ENCODE measurements around the gene BLVRA. TPM values are rescaled to one million over a fixed set of nuclear protein-coding genes. Genes with fewer than 3 reads are reported as not detected.

BLVRA gene
- total RNA-seq, 6 donors from 2014 or later = 77.5 to 112 (median 105) TPM

- DNase-seq (no peak), ATAC-seq (ENCODE audit: low FRiP score in 2 of 2) (no peak)
- Histone ChIP-seq H3K9me3 (no peaks in the 10 kb centered on the region), H3K36me3 (no peaks in the 10 kb centered on the region), H3K27ac (peak overlapping the region in 1 of 4 donors; percentile 7), H3K27me3 (no peaks in the 10 kb centered on the region), H3K4me3 (no peak overlapping the region), H3K4me1 (peaks cover 32 to 56% (median 46%) of the 10 kb centered on the region in 4 donors)
- 94 to 100% methylated on average over 1 of the region's 1 CpG for WGBS, 2 donors
- TF ChIP-seq EP300 (IDR thresholded peaks at IDR 0.05) (no peak), CTCF (IDR thresholded peaks at IDR 0.05) (no peak), POLR2AphosphoS5 (IDR thresholded peaks at IDR 0.05) (no peak), POLR2A (IDR thresholded peaks at IDR 0.05) (no peak)
Measured at GRCh38 chr7:43761382-43761781, 2.9 kb downstream of the BLVRA start.

GRCh38 chr7:43761938-43762692, 3.6 kb downstream of the BLVRA start:
- Histone ChIP-seq H3K27me3 (no peaks in the 10 kb centered on the region), H3K4me1 (peaks cover 32 to 53% (median 48%) of the 10 kb centered on the region in 4 donors), H3K9me3 (no peaks in the 10 kb centered on the region), H3K4me3 (no peak overlapping the region), H3K36me3 (peaks cover 0 to under 1% (median 0%) of the 10 kb centered on the region in 4 donors), H3K27ac (peak overlapping the region in 2 of 4 donors; percentile 73 to 85)
- ATAC-seq (ENCODE audit: low FRiP score in 2 of 2) (no peak), DNase-seq (peak in 1 of 2 donors; percentile 41)
- peak in 1 of 4 donors; percentile 41 for TF ChIP-seq EP300 (IDR thresholded peaks at IDR 0.05)
- TF ChIP-seq POLR2AphosphoS5 (IDR thresholded peaks at IDR 0.05) = peak in 1 of 2 donors; percentile 29
- no peak for TF ChIP-seq POLR2A (IDR thresholded peaks at IDR 0.05)
- 51 to 67% methylated on average over 5 of the region's 5 CpGs for WGBS, 2 donors

GRCh38 chr7:43763183-43763582, 4.7 kb downstream of the BLVRA start:
- Histone ChIP-seq H3K9me3 (no peaks in the 10 kb centered on the region), H3K36me3 (peaks cover 0 to 2% (median 0%) of the 10 kb centered on the region in 4 donors), H3K27me3 (no peaks in the 10 kb centered on the region), H3K4me1 (peaks cover 32 to 44% (median 41%) of the 10 kb centered on the region in 4 donors), H3K27ac (peak overlapping the region; percentile 36 to 85 (median 75)), H3K4me3 (no peak overlapping the region)
- ATAC-seq (ENCODE audit: low FRiP score in 2 of 2) (no peak), DNase-seq (no peak)
- 84 to 92% methylated on average over 3 of the region's 3 CpGs for WGBS, 2 donors
- TF ChIP-seq POLR2AphosphoS5 (IDR thresholded peaks at IDR 0.05) (no peak), CTCF (IDR thresholded peaks at IDR 0.05) (no peak), POLR2A (IDR thresholded peaks at IDR 0.05) (no peak), EP300 (IDR thresholded peaks at IDR 0.05) (no peak)

GRCh38 chr7:43764039-43764761, 5.7 kb downstream of the BLVRA start:
- Histone ChIP-seq H3K27ac (peak overlapping the region; percentile 54 to 85 (median 75)), H3K4me1 (peaks cover 32 to 46% (median 40%) of the 10 kb centered on the region in 4 donors), H3K4me3 (peak overlapping the region in 2 of 4 donors; percentile 21), H3K9me3 (no peaks in the 10 kb centered on the region), H3K36me3 (peaks cover 0 to 2% (median 0%) of the 10 kb centered on the region in 4 donors), H3K27me3 (no peaks in the 10 kb centered on the region)
- WGBS, 2 donors = 37 to 48% methylated on average over 9 of the region's 9 CpGs
- peak; percentile 80 to 92 for ATAC-seq (ENCODE audit: low FRiP score in 2 of 2)
- TF ChIP-seq POLR2A (IDR thresholded peaks at IDR 0.05) (peak in 1 of 4 donors; percentile 48), EP300 (IDR thresholded peaks at IDR 0.05) (peak in 1 of 4 donors; percentile 39), POLR2AphosphoS5 (IDR thresholded peaks at IDR 0.05) (peak in 1 of 2 donors; percentile 51), CTCF (IDR thresholded peaks at IDR 0.05) (no peak)
- DNase-seq = peak; percentile 65 to 90

Measured in upper lobe of left lung (tissue), 6 donors.